ENCODE measurements around the gene GPS2. TPM values are rescaled to one million over a fixed set of nuclear protein-coding genes. Genes with fewer than 3 reads are reported as not detected.

Gene GPS2
- total RNA-seq, 1 donor from 2014 or later: 24.5 TPM

DNA sequence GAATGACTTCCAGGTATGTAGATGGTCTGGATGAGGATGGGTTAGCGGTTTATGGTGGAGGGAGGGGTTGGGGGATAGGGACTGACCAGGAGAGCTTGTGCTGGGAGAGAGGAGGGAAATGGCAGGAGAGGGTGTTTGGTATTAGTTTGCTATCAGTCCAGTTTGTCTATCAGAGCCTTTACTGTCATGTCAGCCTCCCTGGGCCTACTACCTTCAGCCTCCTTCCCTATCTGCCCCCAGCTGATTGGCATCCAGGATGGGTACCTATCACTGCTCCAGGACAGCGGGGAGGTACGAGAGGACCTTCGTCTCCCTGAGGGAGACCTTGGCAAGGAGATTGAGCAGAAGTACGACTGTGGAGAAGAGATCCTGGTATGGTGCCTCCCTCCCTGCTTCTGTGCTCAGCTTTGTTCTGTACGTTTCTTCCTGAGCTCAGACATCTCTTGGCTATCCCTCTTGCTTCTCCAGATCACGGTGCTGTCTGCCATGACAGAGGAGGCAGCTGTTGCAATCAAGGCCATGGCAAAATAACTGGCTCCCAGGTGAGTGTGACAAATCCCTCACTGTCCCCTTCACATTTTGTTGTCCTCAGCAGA lies 4.0 kb downstream of the GPS2 start:
- Histone ChIP-seq H3K9ac (ENCODE audit: low read depth in 1 of 3, low read length in 3 of 3) (peak overlapping the region in 2 of 3 donors; percentile 24 to 26), H3K36me3 (ENCODE audit: control insufficient read depth in 3 of 3, insufficient read depth in 3 of 3, low read length in 3 of 3) (peaks cover 46 to 53% (median 49%) of the 10 kb centered on the region in 3 donors), H3K4me1 (ENCODE audit: control insufficient read depth in 3 of 3, insufficient read depth in 3 of 3, low read length in 3 of 3) (peaks cover 57 to 69% (median 67%) of the 10 kb centered on the region in 3 donors), H3K4me3 (ENCODE audit: low read length in 3 of 3) (no peak overlapping the region), H3K27ac (ENCODE audit: low read depth, low read length) (peak overlapping the region; percentile 32), H3K27me3 (ENCODE audit: control insufficient read depth in 3 of 3, insufficient read depth in 3 of 3, low read length in 3 of 3) (no peaks in the 10 kb centered on the region), H3K9me3 (ENCODE audit: control insufficient read depth in 3 of 3, low read length in 3 of 3) (no peaks in the 10 kb centered on the region)

DNA sequence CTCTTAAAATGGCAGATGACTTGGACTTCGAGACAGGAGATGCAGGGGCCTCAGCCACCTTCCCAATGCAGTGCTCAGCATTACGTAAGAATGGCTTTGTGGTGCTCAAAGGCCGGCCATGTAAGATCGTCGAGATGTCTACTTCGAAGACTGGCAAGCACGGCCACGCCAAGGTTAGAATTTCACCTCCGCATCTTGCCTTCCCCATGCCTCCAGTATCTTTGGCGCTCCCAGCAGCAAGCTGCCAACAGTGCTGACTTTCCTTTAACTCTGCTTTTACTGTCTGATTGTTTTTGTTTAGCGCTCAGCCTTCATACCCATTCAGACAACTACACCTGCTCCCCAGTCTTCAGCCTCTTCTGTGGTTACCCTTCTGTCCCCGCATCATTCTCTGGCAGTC lies 5.5 kb downstream of the GPS2 start:
- Histone ChIP-seq H3K27ac (ENCODE audit: low read depth, low read length) (peak overlapping the region; percentile 98), H3K36me3 (ENCODE audit: control insufficient read depth in 3 of 3, insufficient read depth in 3 of 3, low read length in 3 of 3) (peaks cover 43 to 47% (median 44%) of the 10 kb centered on the region in 3 donors), H3K9me3 (ENCODE audit: control insufficient read depth in 3 of 3, low read length in 3 of 3) (no peaks in the 10 kb centered on the region), H3K4me3 (ENCODE audit: low read length in 3 of 3) (peak overlapping the region; percentile 76 to 93 (median 88)), H3K27me3 (ENCODE audit: control insufficient read depth in 3 of 3, insufficient read depth in 3 of 3, low read length in 3 of 3) (no peaks in the 10 kb centered on the region), H3K4me1 (ENCODE audit: control insufficient read depth in 3 of 3, insufficient read depth in 3 of 3, low read length in 3 of 3) (peaks cover 50 to 60% (median 58%) of the 10 kb centered on the region in 3 donors), H3K9ac (ENCODE audit: low read depth in 1 of 3, low read length in 3 of 3) (peak overlapping the region in 2 of 3 donors; percentile 90 to 97)

DNA sequence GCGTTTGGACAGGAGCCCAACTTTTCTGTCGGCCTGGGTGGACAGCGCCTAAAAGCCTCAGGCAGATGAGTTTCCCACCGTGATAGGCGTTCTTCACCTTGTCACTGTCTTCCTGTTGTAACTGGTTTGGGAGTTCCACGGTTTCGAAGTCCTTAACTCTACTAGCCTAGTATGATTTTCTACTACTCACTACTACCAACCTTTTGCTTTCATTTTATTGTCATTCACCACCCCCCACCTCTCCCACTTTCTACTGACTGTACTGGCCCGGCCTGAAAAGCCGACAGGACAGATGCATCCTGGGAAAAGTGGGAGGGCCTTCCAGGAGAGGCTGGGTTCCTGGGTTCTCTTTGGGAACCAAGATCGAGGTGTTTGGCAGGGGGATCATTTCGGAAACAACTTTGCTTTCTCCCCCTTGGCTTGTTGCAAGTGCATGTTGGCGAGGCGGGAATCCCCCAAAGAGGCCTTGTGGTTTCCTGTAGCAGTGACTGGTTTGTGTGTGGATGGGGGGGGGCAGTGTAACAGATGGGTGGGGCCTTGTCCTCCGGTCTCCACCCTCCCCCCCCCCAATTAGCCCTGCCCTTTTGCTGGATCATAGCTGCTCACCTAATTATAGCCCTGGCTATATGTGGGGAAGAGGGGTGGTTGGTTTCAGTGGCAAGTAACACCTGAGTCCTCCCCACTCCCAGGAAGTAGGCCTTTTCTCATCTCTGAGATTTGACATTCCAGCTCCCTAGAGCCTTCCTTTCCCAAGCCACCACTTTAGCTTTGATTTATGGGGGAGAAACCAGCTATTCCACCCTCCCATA lies 6.3 kb downstream of the GPS2 start:
- Histone ChIP-seq H3K27me3 (ENCODE audit: control insufficient read depth in 3 of 3, insufficient read depth in 3 of 3, low read length in 3 of 3) (no peaks in the 10 kb centered on the region), H3K9me3 (ENCODE audit: control insufficient read depth in 3 of 3, low read length in 3 of 3) (no peaks in the 10 kb centered on the region), H3K4me1 (ENCODE audit: control insufficient read depth in 3 of 3, insufficient read depth in 3 of 3, low read length in 3 of 3) (peaks cover 42 to 52% (median 50%) of the 10 kb centered on the region in 3 donors), H3K36me3 (ENCODE audit: control insufficient read depth in 3 of 3, insufficient read depth in 3 of 3, low read length in 3 of 3) (peaks cover 39 to 42% (median 39%) of the 10 kb centered on the region in 3 donors), H3K9ac (ENCODE audit: low read depth in 1 of 3, low read length in 3 of 3) (peak overlapping the region; percentile 87 to 97 (median 90)), H3K27ac (ENCODE audit: low read depth, low read length) (peak overlapping the region; percentile 98), H3K4me3 (ENCODE audit: low read length in 3 of 3) (peak overlapping the region; percentile 76 to 93 (median 88))

DNA sequence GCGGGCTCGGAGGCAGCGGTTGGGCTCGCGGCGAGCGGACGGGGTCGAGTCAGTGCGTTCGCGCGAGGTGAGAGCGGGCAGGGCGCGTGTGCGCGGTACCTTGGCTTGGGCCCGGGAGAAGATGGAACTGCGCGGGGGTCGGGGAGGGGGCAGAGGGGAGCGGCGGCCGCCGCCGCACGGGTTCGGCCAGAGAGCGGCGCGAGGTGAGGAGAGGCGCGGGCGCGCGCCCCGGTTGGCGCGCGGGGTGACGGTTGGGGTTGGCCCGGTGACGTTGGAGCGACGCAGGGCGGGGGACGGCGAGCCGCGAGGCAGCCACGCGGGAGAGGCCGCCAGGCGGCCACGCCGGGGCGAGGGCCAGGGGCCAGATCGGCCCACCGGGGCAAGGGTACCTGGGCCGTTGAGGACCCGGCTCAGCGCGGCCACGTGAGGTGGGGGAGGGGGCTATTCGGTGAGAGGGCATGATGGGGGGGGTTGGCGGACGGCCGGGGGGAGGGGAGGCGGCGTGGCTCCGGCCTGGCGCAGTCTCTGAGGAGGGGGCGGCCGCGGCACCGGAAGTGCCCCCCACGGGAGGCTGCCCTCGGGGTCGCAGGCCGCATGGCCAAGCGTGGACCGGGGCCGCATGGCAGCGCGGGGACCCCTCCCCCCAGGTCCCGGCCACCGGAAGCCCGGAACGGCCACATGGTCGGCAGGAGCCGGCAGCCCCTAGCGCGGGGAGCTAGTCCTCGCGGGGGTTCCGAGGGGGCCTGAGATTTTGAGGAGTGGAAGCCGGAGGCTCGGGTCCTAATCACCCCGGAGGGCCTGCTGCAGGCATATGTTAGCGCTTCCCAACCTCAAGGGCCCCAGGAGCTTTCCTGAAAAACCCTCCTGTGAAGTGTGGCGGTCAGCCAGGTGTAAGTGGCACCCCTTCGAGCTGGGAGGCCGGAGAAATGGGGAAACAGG lies 7.2 kb downstream of the GPS2 start:
- no peaks in the 10 kb centered on the region for H3K27me3 ChIP-seq (ENCODE audit: control insufficient read depth in 3 of 3, insufficient read depth in 3 of 3, low read length in 3 of 3)
- H3K9me3 ChIP-seq (ENCODE audit: control insufficient read depth in 3 of 3, low read length in 3 of 3): no peaks in the 10 kb centered on the region
- peak overlapping the region; percentile 98 for H3K27ac ChIP-seq (ENCODE audit: low read depth, low read length)
- H3K4me3 ChIP-seq (ENCODE audit: low read length in 3 of 3): peak overlapping the region; percentile 76 to 93 (median 88)
- H3K36me3 ChIP-seq (ENCODE audit: control insufficient read depth in 3 of 3, insufficient read depth in 3 of 3, low read length in 3 of 3): peaks cover 30 to 33% (median 30%) of the 10 kb centered on the region in 3 donors
- peak overlapping the region; percentile 87 to 97 (median 90) for H3K9ac ChIP-seq (ENCODE audit: low read depth in 1 of 3, low read length in 3 of 3)
- H3K4me1 ChIP-seq (ENCODE audit: control insufficient read depth in 3 of 3, insufficient read depth in 3 of 3, low read length in 3 of 3): peaks cover 33 to 43% (median 42%) of the 10 kb centered on the region in 3 donors

DNA sequence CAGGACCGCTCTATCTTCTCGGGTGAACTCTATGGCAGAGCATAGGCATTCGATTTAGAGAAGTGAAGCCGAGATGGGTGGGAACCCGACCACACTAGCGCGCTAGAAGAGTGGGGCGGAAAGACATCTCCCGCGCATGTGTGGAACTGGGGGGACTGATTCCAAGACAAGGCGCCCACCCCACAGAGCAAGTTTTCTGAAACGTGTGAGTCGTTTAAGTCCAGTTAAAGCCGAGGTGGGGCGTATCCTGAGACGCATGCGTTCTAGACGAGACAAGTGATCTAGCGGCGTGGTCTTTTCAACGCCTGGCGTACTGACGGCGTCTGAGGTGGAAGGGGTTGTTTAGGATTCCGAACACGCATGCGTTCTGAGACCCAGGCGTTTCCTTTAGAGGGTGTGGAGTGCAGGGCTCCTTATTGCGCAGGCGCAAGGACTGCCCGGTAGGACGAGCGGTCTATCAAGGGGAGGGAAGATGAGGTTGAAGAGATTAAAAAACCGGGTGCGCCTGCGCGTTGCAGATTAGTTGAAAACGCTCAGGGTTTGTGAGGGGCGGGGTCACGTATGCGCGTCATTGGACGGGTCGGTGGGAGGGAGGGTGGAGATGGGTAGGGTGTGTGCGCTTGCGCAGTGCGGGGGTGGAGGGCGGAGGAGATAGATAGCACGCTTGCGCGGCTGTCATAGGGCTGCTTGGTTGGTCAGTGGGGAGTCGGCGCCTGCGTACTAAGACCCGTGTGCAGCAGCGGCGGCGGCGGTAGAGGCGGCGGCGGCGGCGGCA lies 8.1 kb downstream of the GPS2 start, which contains the start of gene EIF5A:
TSS of gene EIF5A (plus strand) at position 718 of the 775 bp plus-strand sequence. CDS start 2,008 bp downstream, outside the sequence.
- Histone ChIP-seq H3K27me3 (ENCODE audit: control insufficient read depth in 3 of 3, insufficient read depth in 3 of 3, low read length in 3 of 3) (no peaks in the 10 kb centered on the region), H3K27ac (ENCODE audit: low read depth, low read length) (peak within 1 kb of the TSS; percentile 98), H3K4me3 (ENCODE audit: low read length in 3 of 3) (peak within 1 kb of the TSS; percentile 76 to 93 (median 88)), H3K9me3 (ENCODE audit: control insufficient read depth in 3 of 3, low read length in 3 of 3) (no peaks in the 10 kb centered on the region), H3K9ac (ENCODE audit: low read depth in 1 of 3, low read length in 3 of 3) (peak within 1 kb of the TSS; percentile 87 to 97 (median 93)), H3K4me1 (ENCODE audit: control insufficient read depth in 3 of 3, insufficient read depth in 3 of 3, low read length in 3 of 3) (peaks cover 27 to 36% (median 34%) of the 10 kb centered on the region in 3 donors), H3K36me3 (ENCODE audit: control insufficient read depth in 3 of 3, insufficient read depth in 3 of 3, low read length in 3 of 3) (peaks cover 23 to 25% (median 23%) of the 10 kb centered on the region in 3 donors)

DNA sequence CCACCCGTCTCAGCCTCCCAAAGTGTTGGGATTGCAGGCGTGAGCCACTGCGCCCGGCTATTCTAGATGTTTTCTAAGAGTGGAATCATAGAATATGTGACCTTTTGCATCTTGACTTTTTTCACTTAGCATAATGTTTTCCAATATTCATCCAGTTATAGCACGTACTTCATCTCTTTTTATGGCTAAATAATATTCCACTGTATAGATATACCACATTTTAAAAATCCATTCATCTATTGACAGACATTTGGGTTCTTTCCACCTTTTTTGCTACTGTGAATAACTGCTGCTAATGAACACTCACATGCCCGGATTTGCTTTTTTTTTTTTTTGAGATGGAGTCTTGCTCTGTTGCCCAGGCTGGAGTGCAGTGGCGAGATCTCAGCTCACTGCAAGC lies 11.0 kb downstream of the GPS2 start:
- Histone ChIP-seq H3K9ac (ENCODE audit: low read depth in 1 of 3, low read length in 3 of 3) (no peak overlapping the region), H3K4me1 (ENCODE audit: control insufficient read depth in 3 of 3, insufficient read depth in 3 of 3, low read length in 3 of 3) (peaks cover 5 to 12% (median 7%) of the 10 kb centered on the region in 3 donors), H3K4me3 (ENCODE audit: low read length in 3 of 3) (no peak overlapping the region), H3K27me3 (ENCODE audit: control insufficient read depth in 3 of 3, insufficient read depth in 3 of 3, low read length in 3 of 3) (no peaks in the 10 kb centered on the region), H3K36me3 (ENCODE audit: control insufficient read depth in 3 of 3, insufficient read depth in 3 of 3, low read length in 3 of 3) (no peaks in the 10 kb centered on the region), H3K9me3 (ENCODE audit: control insufficient read depth in 3 of 3, low read length in 3 of 3) (no peaks in the 10 kb centered on the region), H3K27ac (ENCODE audit: low read depth, low read length) (no peak overlapping the region)

DNA sequence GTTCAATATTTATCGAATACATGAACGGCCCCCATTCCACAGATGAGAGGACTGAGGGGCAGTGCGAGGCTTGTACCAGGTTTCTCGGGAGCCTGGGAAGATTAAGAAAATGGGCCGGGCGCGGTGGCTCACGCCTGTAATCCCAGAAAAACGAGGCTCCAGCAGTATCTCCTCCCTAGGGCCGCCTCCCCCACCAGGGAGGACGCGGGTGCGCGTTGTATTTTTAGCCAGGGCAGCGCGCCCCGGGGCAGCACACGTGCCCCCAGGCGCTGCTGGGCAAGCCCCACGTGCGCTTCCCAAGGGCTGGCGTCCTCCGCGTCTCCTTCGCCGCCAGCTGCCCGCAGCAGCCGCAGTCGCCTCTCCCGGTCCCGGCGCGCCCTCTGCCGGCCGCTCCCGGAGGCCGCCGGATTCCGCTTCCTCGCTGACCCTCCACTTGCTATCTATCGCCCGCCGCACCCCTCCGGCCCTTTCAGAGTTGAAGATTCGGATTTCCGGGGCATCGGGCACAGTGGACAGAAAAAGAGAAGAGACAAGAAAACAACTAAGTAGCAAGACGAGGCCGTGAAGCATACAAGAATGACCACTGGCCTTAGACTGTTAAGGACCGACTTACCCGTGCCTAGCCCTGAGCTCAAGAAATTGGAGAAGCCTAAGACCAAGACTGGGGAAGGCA lies 18.8 kb downstream of the GPS2 start:
- no peaks in the 10 kb centered on the region for H3K36me3 ChIP-seq (ENCODE audit: control insufficient read depth in 3 of 3, insufficient read depth in 3 of 3, low read length in 3 of 3)
- H3K4me1 ChIP-seq (ENCODE audit: control insufficient read depth in 3 of 3, insufficient read depth in 3 of 3, low read length in 3 of 3): peaks cover 45 to 47% (median 46%) of the 10 kb centered on the region in 3 donors
- peak overlapping the region; percentile 48 to 61 (median 60) for H3K4me3 ChIP-seq (ENCODE audit: low read length in 3 of 3)
- H3K27ac ChIP-seq (ENCODE audit: low read depth, low read length): peak overlapping the region; percentile 88
- H3K9ac ChIP-seq (ENCODE audit: low read depth in 1 of 3, low read length in 3 of 3): peak overlapping the region; percentile 65 to 86 (median 82)
- peaks cover 0 to 7% (median 6%) of the 10 kb centered on the region in 3 donors for H3K27me3 ChIP-seq (ENCODE audit: control insufficient read depth in 3 of 3, insufficient read depth in 3 of 3, low read length in 3 of 3)
- no peaks in the 10 kb centered on the region for H3K9me3 ChIP-seq (ENCODE audit: control insufficient read depth in 3 of 3, low read length in 3 of 3)

DNA sequence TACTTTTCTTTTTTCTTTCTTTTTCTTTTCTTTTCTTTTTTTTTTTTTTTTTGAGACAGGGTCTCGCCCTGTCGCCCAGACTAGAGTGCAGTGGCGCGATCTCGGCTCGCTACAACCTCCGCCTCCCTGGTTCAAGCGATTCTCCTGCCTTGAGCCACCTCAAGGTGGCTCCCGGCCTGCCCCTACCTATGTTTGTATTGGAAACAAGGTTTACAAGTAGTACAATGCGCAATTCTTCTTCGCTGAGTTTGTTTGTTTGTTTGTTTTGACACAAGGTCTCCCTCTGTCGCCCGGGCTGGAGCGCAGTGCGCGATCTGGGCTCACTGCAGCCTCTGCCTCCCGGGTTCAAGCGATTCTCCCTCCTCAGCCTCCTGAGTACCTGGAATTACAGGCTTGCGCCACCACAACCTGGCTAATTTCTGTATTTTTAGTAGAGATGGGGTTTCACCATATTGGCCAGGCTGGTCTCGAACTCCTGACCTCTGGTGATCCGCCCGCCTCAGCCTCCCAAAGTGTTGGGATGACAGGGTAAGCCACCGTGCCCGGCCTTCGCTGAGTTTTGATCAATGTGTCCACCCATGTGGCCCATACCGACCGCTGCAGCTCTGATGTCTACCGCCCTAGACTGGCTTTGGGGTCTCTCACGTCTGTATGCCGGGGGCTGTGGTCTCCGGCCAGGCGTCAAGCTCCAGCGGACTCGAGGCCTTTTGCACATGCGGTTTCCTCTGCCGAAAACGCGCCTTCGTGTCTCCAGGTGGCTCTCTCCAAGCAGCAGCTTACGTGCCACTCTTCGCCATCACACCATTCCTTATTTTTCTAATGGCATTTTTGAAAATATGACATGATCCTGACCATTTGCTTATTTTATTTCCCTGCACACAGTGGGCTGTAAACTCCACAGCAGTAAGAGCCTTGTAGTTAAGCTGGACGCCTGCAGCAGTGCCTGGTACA lies 19.7 kb downstream of the GPS2 start:
- peak overlapping the region; percentile 88 for H3K27ac ChIP-seq (ENCODE audit: low read depth, low read length)
- peaks cover 51 to 55% (median 55%) of the 10 kb centered on the region in 3 donors for H3K4me1 ChIP-seq (ENCODE audit: control insufficient read depth in 3 of 3, insufficient read depth in 3 of 3, low read length in 3 of 3)
- H3K36me3 ChIP-seq (ENCODE audit: control insufficient read depth in 3 of 3, insufficient read depth in 3 of 3, low read length in 3 of 3): no peaks in the 10 kb centered on the region
- peak overlapping the region; percentile 60 to 61 (median 60) for H3K4me3 ChIP-seq (ENCODE audit: low read length in 3 of 3)
- peaks cover 0 to 7% (median 6%) of the 10 kb centered on the region in 3 donors for H3K27me3 ChIP-seq (ENCODE audit: control insufficient read depth in 3 of 3, insufficient read depth in 3 of 3, low read length in 3 of 3)
- peak overlapping the region; percentile 65 to 86 (median 76) for H3K9ac ChIP-seq (ENCODE audit: low read depth in 1 of 3, low read length in 3 of 3)
- no peaks in the 10 kb centered on the region for H3K9me3 ChIP-seq (ENCODE audit: control insufficient read depth in 3 of 3, low read length in 3 of 3)
